HG03565 (cell line): Measurements from ENCODE around the gene SYT13.

Source experiments
- ATAC-seq: cut with Tn5 transposase; IDR thresholded peaks from one replicate; pipeline ENCODE4 v1.9.1; 2021; ENCODE audit warnings: mild to moderate bottlenecking, moderate library complexity; ENCODE audit not compliant: unreplicated experiment

SYT13 gene

DNA sequence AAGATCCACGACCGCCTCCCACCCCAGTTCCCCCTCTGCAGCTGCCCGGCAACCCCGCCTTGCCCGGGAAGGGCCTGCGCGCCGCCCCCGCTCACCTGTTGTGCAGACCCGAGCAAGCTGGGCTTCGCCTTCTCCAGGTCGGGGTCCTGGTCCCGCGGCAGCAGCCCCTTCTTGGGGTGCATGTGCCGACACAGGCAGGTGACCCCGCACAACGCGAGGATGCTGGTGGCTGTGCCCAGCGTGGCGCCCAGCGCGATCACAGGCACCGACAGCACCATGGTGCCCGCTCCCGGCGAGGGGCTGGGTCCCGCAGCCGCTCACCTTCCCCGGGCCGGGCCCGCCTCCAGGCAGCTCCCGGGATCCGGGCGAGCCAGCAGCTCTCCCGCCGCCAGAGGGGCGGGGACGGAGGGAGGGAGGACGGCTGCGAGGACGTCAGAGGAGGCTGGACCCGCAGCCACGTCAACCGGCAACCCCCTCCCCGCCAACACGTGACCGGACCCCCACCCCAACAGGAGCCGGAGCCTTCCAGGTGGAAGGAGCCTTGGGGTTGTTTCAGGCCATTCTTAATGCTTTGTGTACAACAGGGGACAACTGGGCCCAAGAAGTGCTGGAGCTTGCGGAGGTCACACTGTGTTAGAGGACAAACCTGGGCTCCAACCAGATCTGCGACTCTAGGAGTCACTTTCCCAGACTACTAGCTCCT, at the start of gene SYT13:
Gene SYT13, minus strand, starts transcription at position 412 of the 703 bp plus-strand sequence. Its CDS starts 134 bp downstream, at position 278.
- no peak for ATAC-seq

- ATAC-seq = no peak
Measured at GRCh38 chr11:45335434-45335833, 49.3 kb upstream of the SYT13 start.

GRCh38 chr11:45334836-45335235, 48.7 kb upstream of the SYT13 start:
- no peak for ATAC-seq

DNA sequence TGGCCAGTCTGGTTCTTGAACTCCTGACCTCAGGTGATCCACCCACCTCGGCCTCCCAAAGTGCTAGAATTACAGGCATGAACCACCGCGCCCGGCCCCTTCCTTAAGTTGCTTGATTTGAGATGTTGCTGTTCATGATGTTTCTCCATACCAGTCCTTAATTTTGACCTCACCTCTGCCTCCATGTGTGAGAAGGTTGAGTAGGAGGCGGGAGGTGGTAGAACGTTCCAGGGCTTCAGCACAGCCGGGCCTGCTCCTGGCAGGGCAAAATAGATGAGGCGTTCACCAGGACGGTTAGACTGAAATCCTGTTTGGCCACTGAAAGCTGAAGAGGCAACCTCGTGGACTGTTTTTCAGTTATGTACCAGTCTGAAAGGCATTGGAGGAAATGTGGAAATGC, 48.3 kb upstream of the SYT13 start:
- ATAC-seq = no peak

DNA sequence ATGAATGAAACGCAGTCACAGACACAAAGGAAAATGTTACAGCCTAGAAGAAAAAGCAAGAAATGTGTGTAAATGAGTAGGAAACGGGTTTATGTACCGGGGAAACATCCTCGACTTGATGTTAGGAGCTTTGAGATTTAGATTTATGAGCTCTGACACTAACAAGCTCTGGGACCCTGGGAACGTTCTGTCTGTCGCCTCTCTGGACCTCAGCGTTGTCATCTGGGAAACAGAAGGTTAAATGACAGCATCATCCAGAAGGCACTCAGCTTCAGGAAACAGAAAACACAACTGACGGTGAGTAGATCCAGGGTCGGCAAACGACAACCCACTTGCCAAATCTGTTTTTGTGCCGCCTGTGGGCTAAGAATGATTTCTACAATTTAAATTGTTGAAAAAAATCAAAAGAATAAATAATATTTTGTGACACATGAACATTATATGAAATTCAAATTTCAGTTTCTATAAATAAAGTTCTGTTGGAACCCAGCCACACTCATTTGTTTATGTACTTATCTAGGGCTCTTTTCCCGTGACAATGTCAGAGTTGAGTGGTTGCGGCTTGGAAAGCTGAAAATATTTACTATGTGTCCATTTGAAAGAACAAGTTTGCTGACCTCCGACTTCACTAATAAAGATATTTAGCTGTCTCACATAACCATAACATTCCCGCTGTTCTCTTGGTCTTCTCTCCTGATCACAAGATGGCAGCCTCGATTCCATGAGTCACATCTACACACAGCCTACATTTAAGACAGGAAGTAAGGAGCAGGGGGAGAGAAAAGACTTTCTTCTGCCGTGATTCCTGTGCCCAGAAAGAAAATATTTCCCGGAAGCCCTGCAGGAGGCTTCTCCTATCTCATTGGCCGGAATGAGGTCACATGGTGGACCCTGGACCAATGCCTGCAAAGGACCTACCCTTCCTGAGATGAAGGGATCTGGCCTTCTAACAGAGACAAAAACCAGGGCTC, 47.1 kb upstream of the SYT13 start:
- no peak for ATAC-seq

- ATAC-seq = no peak
Measured at GRCh38 chr11:45332276-45332934, 46.3 kb upstream of the SYT13 start.

DNA sequence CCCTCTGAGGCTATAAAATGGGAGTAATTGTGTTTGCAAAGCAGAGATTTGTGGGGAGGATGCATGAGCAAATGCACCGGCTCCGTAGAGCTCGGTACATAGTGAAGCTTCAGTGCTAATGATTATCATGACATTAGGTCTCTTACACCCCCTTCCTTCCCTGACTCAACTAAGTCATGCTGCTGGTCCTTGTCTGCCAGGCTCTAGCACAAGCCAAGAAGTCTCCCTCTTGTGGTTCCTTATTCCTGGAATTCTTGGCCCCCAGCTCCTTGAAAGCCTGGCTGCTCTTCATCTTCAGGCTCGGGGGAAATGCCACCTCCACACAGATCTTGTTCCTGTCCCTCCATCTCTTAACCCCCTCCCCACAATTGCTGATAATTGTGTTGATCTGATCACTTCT, 45.7 kb upstream of the SYT13 start:
- ATAC-seq = no peak

DNA sequence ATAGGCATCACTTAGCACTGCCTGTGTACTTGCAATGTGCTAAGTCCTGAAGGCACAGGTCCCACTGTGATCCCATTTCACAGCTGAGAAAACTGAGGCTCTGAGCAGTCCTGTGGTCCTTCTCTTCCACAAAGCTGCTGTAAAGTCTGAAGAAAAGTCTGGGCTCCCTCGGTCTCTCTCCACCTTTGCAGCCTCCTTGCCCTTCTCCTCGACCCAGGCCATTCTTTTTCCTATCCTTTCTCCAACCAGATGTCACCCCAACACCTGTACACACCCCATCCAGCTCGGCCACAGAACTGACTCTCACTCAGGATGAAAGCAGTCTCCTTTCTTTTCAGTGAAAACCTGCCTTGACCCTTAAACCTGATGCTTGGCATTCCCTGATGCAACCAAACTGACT, 42.6 kb upstream of the SYT13 start:
- no peak for ATAC-seq

GRCh38 chr11:45324459-45324858, 38.3 kb upstream of the SYT13 start:
- ATAC-seq = no peak

DNA sequence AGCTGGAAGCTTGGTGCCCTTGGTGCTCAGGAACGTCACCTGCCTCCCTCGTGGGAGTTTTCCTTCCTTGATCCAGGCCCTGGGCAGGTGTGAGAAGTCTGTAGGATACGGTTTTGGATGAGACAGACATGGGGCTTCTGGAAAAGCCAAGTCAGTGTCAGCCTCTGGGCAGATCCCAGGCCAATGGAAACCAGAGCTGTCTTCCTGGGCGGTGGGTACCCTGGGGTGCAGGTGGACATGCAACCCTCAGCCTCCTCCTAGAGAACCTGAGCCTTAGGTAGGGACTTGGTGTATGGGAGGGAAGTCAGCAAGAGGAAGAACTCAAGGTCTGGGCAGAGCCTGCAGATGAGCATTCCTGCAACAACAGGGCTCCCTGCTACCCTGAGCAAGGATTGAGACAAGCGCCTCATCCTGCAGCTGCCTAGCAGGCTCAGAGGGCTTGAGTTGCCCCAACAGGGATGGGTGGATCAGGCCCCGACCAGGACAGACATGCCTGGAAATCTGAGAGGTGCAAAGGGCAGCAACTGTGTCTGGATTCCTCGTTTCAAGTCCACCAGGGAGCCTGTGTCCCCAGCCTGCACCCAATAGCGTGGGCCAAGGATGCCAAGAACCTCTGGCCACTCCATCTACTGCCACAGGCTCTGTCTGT, 37.6 kb upstream of the SYT13 start:
- ATAC-seq = no peak

DNA sequence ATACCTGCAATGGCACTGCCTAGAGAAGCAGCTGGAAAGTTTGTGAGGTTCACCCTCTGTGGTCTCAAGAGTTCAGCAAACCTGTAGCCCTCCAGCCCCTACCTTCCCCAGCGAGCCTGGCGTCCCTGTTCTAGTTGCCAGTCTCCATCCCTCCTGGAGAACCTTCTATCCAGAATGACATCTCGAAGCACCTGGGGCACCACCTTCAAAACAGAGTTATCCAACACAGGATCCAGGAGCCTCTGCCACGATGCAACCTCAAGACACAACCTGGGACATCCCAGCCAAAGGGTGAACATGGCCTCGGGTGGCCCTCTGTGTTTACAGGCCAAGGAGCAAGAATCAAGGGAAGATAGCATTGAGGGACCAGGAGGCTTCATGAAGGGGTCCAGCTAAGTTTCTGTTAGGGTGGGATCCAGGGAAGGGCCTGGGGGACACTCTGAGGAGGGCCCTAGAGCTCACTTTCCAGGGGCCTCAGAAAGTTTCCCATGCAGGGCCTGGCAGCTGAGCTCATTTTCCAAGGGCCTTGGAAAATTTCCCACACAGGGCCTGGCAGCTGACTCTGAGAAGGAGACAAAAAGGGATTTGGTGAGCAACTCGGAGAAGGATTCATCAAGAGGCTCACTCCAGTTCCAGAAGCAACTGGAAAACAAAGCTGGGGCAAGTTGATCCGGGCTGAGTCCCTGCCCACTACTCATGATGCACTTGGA, 36.9 kb upstream of the SYT13 start:
- ATAC-seq = no peak

DNA sequence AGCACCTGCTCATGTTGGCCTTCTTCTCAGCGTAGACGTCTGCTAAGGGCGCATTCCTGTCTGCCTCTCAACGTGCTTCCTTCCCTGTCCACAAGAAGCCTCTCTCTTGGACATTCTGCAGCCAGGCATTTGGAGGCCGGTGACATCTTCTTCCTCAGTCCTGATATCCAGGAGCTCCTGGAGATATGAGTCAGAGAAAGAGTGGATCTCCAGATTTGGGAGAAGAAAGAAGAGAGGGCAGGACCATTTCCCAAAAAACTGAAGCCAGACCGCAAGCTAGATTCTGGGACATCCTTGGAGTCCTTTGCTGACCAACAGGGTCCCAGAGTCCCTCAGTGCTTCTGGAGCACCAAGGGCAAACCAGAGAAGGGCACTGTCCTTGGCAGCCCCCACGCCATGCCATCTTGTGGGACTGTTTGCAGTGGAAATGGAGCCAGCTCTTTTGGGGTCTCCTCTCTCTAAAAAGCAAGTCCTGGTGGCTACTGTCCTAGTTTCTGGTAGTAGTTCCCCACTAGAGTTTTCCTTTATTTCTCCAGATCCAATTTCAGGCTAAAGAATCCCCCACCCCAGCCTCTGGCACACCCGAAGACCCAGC, 36.1 kb upstream of the SYT13 start:
- ATAC-seq = no peak

GRCh38 chr11:45321669-45322068, 35.5 kb upstream of the SYT13 start:
- ATAC-seq = no peak

- ATAC-seq = no peak
Measured at GRCh38 chr11:45321031-45321595, 35.0 kb upstream of the SYT13 start.

- ATAC-seq = no peak
Measured at GRCh38 chr11:45320371-45320770, 34.2 kb upstream of the SYT13 start.

GRCh38 chr11:45319077-45319476, 32.9 kb upstream of the SYT13 start:
- no peak for ATAC-seq

DNA sequence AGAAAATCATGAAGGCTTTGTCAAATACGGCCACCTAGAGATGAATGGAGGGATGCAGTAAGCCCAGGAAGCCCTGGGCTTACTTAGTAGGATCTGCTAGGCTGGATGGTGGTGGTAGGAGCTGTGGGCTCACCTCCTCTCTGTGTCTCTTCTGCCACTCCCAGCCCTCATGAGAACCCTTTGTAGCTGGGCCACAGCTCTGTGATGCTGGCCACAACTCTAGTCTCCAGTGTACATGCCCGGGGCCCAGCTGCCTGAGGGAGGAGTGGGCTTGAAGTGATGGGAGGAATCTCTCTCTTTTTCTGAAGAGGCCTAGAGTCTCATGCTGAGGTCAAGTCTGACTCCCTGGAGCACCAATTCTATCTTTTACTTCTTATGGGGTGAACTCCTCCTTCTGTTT, 32.4 kb upstream of the SYT13 start:
- no peak for ATAC-seq

- ATAC-seq = no peak
Measured at GRCh38 chr11:45316258-45316657, 30.1 kb upstream of the SYT13 start.

DNA sequence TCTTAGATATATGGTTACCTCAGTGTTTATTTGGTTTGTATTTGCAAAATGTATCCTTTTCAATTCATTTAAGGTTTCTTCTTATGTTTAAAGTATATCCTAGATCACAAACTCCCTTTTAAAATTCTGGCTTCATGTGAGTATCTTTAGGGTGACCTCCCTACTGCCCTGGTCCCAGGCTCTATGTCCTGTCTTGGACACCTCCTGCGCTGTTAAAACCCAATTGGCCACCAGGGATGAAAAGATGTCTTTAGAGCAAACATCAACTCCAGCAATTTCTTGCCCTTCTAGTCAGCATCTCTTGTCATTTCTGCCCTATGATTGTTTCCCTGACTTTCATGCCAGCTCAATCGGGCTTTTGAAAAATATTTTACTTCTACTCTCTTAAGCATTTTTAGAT, 28.8 kb upstream of the SYT13 start:
- ATAC-seq = no peak
